NCI-H1694 treated with DMSO at 0.1 percent for 48 hours (cell line): ENCODE measurements around the gene DGCR6.
"Not testable (repeated sequence)": the region's sequence is repeated elsewhere in the genome, so short reads cannot be mapped to it uniquely, and the experiment has no call there.

Experiments
- DNase-seq: peaks from one replicate; lab custom pipeline; 2025; lab: John Stamatoyannopoulos, UW

Gene DGCR6

GRCh38 chr22:18905540-18906409 is at the start of gene DGCR6:
Gene DGCR6 (plus strand): TSS chr22:18906320. CDS start chr22:18906375, 55 bp downstream.
- no peak for DNase-seq

- DNase-seq = not testable (repeated sequence)
Measured at GRCh38 chr22:18859314-18859713, 46.8 kb upstream of the DGCR6 start.

GRCh38 chr22:18881260-18881659 is 24.9 kb upstream of the DGCR6 start:
- not testable (repeated sequence) for DNase-seq

GRCh38 chr22:18884465-18884864 is 21.7 kb upstream of the DGCR6 start:
- not testable (repeated sequence) for DNase-seq

GRCh38 chr22:18888115-18888514 is 18.0 kb upstream of the DGCR6 start:
- no peak for DNase-seq

DNA sequence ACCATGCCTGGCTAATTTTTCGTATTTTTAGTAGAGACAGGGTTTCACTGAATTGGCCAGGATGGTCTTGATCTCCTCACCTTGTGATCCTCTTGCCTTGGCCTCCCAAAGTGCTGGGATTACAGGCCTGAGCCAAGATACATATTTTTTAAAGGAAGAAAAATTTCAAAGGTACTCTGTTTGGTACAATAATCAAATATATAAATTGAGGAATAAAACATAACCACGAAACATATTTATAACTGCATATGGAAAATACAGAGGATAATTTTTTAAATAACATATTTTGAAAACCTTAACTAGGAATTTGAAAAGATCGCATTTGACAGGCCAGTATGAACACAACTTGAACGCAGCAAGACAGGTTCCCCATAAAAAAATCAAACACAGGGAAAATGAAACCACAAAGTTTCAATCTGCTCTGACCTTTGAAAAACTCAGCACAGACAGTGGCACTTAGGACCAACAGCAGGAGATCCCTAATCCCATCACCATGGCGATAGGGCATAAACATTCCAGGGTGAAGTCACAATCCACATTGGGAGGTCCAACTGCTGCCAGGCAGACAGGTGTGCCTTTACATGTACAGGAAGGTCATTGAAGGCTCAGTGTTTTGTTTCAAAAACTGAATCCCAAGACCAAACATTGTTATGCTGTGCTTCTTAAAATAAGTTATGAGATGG is 15.5 kb upstream of the DGCR6 start:
- not testable (repeated sequence) for DNase-seq

DNA sequence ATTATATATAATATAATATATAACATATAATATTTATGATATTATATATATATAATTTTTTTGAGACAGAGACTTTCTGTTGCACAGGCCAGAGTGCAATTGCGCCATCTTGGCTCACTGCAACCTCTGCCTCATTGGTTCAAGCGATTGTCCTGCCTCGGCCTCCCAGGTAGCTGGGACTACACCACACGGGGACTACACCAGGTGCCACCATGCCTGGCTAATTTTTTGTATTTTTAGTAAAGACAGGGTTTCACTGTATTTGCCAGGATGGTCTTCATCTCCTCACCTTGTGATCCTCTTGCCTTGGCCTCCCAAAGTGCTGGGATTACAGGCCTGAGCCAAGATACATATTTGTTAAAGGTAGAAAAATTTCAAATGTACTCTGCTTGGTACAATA is 12.3 kb upstream of the DGCR6 start:
- not testable (repeated sequence) for DNase-seq

- not testable (repeated sequence) for DNase-seq
Measured at GRCh38 chr22:18896037-18896657, 10.0 kb upstream of the DGCR6 start.

GRCh38 chr22:18906410-18906745 is 258 bp downstream of the DGCR6 start:
- not testable (repeated sequence) for DNase-seq

- DNase-seq = no peak
Measured at GRCh38 chr22:18906896-18907295, 776 bp downstream of the DGCR6 start.

DNA sequence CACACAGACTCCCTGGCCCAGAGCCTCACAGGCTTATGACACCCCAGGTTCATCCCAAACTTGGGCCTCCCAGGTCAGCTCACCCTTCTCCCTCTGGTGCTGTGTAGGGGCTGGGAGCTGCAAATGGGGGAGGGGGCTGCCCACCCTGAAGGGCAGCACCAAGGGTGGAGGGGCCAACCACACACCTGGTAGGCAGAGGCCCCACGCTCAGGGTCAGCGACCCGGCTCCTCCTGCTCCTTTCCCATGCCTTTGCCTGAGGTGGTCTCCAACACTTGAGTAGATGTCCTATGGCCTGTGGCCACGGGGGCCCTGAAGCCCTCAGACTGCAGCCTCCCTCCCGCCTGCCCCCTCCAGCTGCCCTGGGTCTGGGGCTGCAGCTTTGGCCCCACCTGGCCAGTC is 3.4 kb downstream of the DGCR6 start:
- no peak for DNase-seq

GRCh38 chr22:18911535-18911934 is 5.4 kb downstream of the DGCR6 start:
- not testable (repeated sequence) for DNase-seq

GRCh38 chr22:18912264-18912946 is 6.3 kb downstream of the DGCR6 start:
- DNase-seq = not testable (repeated sequence)

DNA sequence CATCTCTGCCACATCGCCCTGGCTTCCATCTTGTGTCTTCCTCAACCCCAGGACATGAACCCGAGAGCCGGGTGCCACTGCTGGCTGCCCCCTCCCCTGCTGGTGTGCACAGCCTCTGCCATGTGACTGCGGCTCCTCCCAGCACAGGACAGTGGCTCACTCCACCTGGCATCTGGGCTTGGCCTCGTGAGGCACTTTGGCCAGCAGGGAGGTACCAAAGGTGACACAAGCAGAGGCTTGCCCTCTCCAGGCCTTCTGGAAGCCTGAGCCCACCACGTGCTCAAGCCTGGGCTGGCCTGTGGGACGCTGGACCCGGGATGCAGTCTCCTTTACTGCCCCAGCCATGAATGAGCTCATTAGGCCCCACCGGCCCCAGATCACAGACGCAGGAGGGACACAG is 8.4 kb downstream of the DGCR6 start:
- not testable (repeated sequence) for DNase-seq

DNA sequence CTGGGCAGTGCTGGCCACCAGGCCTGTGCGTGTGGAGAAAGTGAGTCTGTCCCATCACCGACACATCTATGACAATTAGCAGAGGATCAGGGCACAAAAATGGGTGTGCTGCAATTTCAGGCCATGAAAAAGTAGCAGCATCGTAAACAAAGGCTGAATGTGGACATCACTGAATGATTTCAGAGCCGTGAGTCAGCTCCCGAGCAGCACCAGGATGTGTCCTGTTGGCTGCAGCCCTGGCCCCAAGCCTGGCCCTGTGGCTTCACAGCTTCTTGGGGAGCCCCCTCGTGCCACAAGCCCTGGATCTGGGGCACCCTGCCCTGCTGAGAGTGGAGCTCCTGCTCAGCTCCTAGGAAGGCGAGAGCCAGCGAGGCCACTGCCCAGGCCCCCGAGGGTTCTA is 9.4 kb downstream of the DGCR6 start:
- DNase-seq = not testable (repeated sequence)

DNA sequence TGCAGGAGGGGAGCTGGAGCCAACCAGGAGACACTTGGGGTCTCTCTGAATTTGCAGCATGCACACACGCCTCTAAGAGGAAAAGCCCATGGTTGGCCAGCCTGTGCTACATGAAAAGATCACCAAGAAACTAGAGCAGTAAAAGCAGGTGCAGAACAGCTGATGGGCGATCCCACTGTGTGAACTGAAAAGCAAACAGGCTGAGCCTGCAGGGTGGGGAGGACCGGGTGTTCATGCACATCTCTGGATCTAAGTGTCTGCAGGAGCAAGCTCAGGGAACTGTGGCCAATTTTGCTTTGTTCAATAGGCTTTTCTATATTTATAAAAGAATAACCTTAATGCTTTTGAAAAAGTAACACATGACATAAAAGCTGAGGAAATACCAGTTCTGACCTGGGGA is 11.7 kb downstream of the DGCR6 start:
- not testable (repeated sequence) for DNase-seq

DNA sequence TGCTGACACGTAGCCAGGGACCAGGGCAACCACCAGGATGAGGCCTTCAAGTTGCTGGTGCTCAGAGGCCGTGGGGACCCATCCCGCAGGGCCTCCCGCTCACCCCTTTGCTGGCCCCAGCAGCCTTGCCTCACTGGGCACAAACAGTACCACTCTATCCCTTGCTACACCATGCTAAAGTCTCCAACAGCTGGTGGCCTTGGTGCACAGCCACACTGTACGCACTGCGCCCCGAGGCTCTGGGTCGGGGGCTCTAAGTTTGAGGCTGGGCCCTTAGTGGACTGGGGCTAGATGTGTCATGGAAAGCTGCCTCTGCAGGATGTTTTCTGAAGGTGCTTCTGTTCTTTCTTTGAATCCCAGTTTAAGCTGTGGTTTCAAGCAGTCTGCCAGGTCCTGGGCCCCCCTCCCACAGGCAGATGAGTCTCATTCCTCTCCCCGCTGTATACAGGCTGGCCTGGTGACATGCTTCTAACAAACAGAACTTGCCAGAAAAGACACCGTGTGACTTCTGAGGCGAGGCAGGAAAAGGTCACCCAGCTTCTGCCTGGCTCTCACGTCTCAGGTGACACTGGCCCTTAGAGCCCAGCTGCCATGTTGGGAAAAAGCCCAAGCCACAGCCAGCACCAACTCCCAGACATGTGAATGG is 14.3 kb downstream of the DGCR6 start:
- not testable (repeated sequence) for DNase-seq

- DNase-seq = no peak
Measured at GRCh38 chr22:18925368-18926064, 19.4 kb downstream of the DGCR6 start.

DNA sequence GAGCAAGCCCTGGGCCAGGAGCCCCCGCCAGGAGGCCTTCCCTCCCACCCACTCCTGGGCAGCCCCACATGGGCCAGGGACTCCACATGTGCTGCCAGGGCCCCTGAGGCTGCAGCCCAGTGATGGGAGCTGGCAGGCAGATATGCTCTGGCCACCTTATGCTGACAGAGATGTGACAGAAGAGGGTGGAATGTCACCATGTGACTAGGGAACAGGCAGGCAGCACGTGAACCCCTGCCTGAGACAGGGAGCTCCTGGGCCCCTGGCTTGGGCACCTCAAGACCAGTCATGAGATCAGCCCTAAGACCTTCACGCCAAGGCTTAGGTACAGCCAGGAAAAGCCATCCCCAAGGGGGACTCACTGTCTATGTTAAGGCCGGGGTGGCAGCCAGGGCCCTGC is 20.9 kb downstream of the DGCR6 start:
- DNase-seq = no peak

- no peak for DNase-seq
Measured at GRCh38 chr22:18927573-18927972, 21.5 kb downstream of the DGCR6 start.

DNA sequence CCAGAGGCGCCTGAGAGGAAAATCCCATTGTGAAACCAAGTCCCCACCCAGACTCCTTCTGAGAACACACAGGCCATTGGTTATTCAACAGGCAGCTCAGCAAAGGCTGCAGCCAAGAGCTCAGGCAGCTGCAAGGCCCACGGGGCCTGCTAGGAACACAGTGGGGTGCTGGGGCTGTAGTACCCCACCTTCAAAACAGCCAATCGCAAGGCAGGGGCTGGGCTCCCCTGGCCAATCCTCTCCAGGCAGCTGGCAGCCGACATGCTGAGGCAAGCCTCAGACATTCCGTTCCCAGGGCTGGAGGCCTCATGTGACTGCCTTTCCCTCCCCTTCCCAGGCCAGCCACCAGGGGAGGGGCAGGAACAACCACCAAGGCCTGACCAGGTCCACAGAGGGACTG is 23.3 kb downstream of the DGCR6 start:
- DNase-seq = no peak
